Ishikawa (cell line): ENCODE results near the gene FBLN1.

Source experiments
- CEBPB ChIP-seq: IDR thresholded peaks from 2 replicates; pipeline ENCODE4 v1.6.1; 2012
- CREB1 ChIP-seq: IDR thresholded peaks from 2 replicates; pipeline ENCODE4 v1.6.1; 2012; ENCODE audit warnings: low read depth
- EGR1 ChIP-seq: IDR thresholded peaks from 2 replicates; pipeline ENCODE4 v1.6.1; 2012
- EP300 ChIP-seq: IDR thresholded peaks from 2 replicates; pipeline ENCODE4 v1.6.1; 2012; ENCODE audit warnings: borderline replicate concordance
- FOXM1 ChIP-seq: IDR thresholded peaks from 2 replicates; pipeline ENCODE4 v1.6.1; 2012; ENCODE audit warnings: low read depth, borderline replicate concordance
- NFIC ChIP-seq: IDR thresholded peaks from 2 replicates; pipeline ENCODE4 v1.6.1; 2012
- RAD21 ChIP-seq: IDR thresholded peaks from 2 replicates; pipeline ENCODE4 v1.6.1; 2012; ENCODE audit warnings: low read depth
- REST ChIP-seq: IDR thresholded peaks from 2 replicates; pipeline ENCODE4 v1.6.1; 2012; ENCODE audit warnings: low read depth, mild to moderate bottlenecking
- TAF1 ChIP-seq: IDR thresholded peaks from 2 replicates; pipeline ENCODE4 v1.6.1; 2012; ENCODE audit warnings: low read depth, mild to moderate bottlenecking
- TCF12 ChIP-seq: IDR thresholded peaks from 2 replicates; pipeline ENCODE4 v1.6.1; 2012; ENCODE audit warnings: low read depth
- YY1 ChIP-seq: IDR thresholded peaks from 2 replicates; pipeline ENCODE4 v1.6.1; 2012; ENCODE audit warnings: low read depth
- ZBTB7A ChIP-seq: IDR thresholded peaks from 2 replicates; pipeline ENCODE4 v1.6.1; 2012; ENCODE audit warnings: low read depth
- TF ChIP-seq, protein P1 (sequence below): IDR thresholded peaks from 2 replicates; pipeline ENCODE4 v1.6.1; 2012
- TF ChIP-seq, protein P2 (sequence below): IDR thresholded peaks from 2 replicates; pipeline ENCODE4 v1.6.1; 2012

DNA sequence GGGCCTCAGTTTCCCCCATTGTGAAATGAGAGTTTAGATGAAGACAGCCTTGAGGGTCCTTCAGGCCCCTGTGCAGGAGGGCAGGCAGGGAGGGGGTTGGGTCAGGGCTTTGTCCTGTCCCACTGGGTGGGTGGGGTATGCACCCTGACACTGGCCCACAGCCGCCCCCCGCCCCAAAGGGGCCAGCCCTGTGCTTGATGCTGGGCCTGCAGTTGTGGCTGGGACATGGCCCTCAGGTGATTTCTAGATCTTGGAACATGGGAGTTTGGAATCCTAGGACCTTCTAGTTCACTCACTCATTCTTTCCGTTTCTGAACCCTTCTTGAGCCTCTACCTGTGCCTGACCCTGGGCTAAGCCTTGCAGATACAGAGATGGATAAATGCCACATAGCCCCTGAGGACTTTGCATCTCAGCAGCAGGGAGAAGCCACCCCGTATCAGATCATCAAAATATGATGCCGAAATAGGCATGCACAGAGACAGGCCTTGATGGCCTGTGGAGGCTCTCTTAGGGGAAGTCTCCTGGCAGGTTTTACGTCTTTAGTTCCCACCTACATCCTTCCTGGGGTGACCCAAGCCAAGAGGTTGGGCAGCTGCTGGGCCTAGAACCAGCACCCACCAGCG, 76.0 kb downstream of the FBLN1 start:
- TF ChIP-seq YY1 (no peak), CREB1 (no peak), EP300 (no peak), TCF12 (no peak), NFIC (no peak), REST (no peak), EGR1 (no peak), TAF1 (no peak), ZBTB7A (no peak), FOXM1 (no peak), RAD21 (no peak), CEBPB (no peak)
- TF ChIP-seq, protein P1, sequence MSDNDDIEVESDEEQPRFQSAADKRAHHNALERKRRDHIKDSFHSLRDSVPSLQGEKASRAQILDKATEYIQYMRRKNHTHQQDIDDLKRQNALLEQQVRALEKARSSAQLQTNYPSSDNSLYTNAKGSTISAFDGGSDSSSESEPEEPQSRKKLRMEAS, result no peak
- TF ChIP-seq, protein P2, sequence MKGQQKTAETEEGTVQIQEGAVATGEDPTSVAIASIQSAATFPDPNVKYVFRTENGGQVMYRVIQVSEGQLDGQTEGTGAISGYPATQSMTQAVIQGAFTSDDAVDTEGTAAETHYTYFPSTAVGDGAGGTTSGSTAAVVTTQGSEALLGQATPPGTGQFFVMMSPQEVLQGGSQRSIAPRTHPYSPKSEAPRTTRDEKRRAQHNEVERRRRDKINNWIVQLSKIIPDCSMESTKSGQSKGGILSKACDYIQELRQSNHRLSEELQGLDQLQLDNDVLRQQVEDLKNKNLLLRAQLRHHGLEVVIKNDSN, result no peak
